ENCODE results near the gene CTTN. TPM values are rescaled to one million over a fixed set of nuclear protein-coding genes. Genes with fewer than 3 reads are reported as not detected.

CTTN gene
- total and polyA plus RNA-seq, 10 of the 15 experiments (the other 5 are each of a cell fraction or from before 2014, with no cell fraction given) = 1.1 to 37.8 (median 11.8) TPM

DNA sequence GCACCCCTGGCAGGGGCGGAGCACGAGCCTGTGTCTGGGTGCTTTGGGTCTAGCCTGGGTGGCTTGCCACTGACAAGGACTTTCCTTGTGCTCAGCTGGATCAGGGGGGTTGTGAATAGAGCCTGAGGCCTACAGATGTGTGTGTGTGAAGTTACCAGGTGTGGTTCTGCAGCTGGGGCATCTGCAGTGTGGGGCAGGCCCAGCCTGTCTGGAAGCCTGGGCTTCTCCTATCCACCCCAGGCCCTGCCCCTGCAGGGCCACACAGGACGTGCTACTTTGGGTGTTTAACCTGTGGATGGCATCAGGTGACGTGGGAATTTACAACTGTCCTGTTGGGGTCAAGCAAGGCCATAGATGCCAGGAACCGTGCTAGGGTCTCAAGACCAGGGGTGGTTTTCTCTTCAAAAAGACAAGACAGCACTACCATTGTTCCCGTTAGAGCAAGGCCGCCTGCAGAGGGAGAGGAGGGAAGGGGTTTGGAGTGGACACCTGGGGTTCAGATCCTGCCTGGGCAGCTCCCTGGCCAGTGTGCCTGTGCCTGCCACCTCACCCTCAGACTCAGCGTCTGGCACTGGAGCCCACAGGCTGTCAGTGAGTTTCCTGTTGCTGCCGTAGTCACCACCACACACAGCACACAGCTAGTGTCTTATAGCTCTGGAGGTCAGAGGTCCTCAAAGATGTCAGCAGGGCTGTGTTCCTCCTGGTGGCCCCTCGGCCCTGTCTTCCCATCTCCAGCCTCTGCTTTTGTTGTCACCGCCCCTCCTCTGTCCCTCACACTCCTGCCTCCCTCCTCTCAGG is 31.6 kb downstream of the CTTN start:
- Histone ChIP-seq H3K4me3 (no peak overlapping the region), H3K4me1 (ENCODE audit: control insufficient read depth, insufficient read depth, low read length) (peaks cover 8% of the 10 kb centered on the region), H3K27me3 (replicated peaks in 1 of 2; ENCODE audit: control insufficient read depth in 2 of 2, insufficient read depth in 2 of 2, low read length in 1 of 2) (no peaks in the 10 kb centered on the region; a peak in 1 of 4 replicates), H3K9me3 (replicated peaks; ENCODE audit: control insufficient read depth, insufficient read depth, low read length) (no peaks in the 10 kb centered on the region; the same call in 2 of the 3 replicates), H3K4me2 (ENCODE audit: control insufficient read depth, insufficient read depth) (no peak overlapping the region), H3K9ac (ENCODE audit: control insufficient read depth, insufficient read depth, low read length) (no peak overlapping the region), H3K36me3 (ENCODE audit: control insufficient read depth in 2 of 2, insufficient read depth in 2 of 2, low read length in 1 of 2) (no peaks in the 10 kb centered on the region), H2AFZ (ENCODE audit: control insufficient read depth, low read depth, low read length) (no peak overlapping the region), H4K20me1 (ENCODE audit: control insufficient read depth, insufficient read depth) (no peaks in the 10 kb centered on the region), H3K79me2 (ENCODE audit: control insufficient read depth, insufficient read depth, low read length) (no peaks in the 10 kb centered on the region), H3K27ac (ENCODE audit: control insufficient read depth, insufficient read depth) (no peak overlapping the region)
- 40% methylated on average over 11 of the region's 11 CpGs for WGBS (ENCODE audit: insufficient coverage, insufficient replicate concordance, low lambda C conversion rate, missing lambda C conversion rate)
- no peak for TF ChIP-seq NR2F1 (conservative IDR thresholded peaks at IDR 0.05)
- TF ChIP-seq, protein P1, sequence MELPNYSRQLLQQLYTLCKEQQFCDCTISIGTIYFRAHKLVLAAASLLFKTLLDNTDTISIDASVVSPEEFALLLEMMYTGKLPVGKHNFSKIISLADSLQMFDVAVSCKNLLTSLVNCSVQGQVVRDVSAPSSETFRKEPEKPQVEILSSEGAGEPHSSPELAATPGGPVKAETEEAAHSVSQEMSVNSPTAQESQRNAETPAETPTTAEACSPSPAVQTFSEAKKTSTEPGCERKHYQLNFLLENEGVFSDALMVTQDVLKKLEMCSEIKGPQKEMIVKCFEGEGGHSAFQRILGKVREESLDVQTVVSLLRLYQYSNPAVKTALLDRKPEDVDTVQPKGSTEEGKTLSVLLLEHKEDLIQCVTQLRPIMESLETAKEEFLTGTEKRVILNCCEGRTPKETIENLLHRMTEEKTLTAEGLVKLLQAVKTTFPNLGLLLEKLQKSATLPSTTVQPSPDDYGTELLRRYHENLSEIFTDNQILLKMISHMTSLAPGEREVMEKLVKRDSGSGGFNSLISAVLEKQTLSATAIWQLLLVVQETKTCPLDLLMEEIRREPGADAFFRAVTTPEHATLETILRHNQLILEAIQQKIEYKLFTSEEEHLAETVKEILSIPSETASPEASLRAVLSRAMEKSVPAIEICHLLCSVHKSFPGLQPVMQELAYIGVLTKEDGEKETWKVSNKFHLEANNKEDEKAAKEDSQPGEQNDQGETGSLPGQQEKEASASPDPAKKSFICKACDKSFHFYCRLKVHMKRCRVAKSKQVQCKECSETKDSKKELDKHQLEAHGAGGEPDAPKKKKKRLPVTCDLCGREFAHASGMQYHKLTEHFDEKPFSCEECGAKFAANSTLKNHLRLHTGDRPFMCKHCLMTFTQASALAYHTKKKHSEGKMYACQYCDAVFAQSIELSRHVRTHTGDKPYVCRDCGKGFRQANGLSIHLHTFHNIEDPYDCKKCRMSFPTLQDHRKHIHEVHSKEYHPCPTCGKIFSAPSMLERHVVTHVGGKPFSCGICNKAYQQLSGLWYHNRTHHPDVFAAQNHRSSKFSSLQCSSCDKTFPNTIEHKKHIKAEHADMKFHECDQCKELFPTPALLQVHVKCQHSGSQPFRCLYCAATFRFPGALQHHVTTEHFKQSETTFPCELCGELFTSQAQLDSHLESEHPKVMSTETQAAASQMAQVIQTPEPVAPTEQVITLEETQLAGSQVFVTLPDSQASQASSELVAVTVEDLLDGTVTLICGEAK (IDR thresholded peaks at IDR 0.05; ENCODE audit: borderline replicate concordance) = no peak
- TF ChIP-seq SIN3A (IDR thresholded peaks at IDR 0.05; ENCODE audit: low read depth, low read length) = no peak
- no peak for TF ChIP-seq SMARCA5 (IDR thresholded peaks at IDR 0.05)
- TF ChIP-seq, protein P2, sequence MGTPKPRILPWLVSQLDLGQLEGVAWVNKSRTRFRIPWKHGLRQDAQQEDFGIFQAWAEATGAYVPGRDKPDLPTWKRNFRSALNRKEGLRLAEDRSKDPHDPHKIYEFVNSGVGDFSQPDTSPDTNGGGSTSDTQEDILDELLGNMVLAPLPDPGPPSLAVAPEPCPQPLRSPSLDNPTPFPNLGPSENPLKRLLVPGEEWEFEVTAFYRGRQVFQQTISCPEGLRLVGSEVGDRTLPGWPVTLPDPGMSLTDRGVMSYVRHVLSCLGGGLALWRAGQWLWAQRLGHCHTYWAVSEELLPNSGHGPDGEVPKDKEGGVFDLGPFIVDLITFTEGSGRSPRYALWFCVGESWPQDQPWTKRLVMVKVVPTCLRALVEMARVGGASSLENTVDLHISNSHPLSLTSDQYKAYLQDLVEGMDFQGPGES (IDR thresholded peaks at IDR 0.05) = no peak
- SMC1A ChIA-PET (ENCODE audit: uncharacterized antibody, unreplicated experiment) = no interaction called here
- in situ Hi-C loops (cut with MboI) (no loop called here), intact Hi-C loops (cut with micrococcal nuclease; ENCODE audit: unreplicated experiment) (no loop called here)
- POLR2A ChIA-PET = no interaction called here
- FAIRE-seq = no peak
- ATAC-seq = no peak
- DNase-seq (ENCODE audit: low read depth, low spot score) = no peak
- RAD21 ChIA-PET (ENCODE audit: unreplicated experiment) = no interaction called here
- no TSS peak for BruUV-seq (replicated peaks)
- CTCF ChIA-PET = no interaction called here
